Natural killer cell (primary cell): ENCODE measurements around the gene MTURN. TPM values are rescaled to one million over a fixed set of nuclear protein-coding genes. Genes with fewer than 3 reads are reported as not detected.

Experiments
- ATAC-seq, 3 donors: fragments of 150-1000 bp in 2 of 3; fragments of 200-7000 bp in 1 of 3; cut with Tn5 transposase; 1 replicate in 1 of 3; 2 replicates in 2 of 3; pipeline ENCODE4 v1.10.0; 2021; ENCODE audit warnings: mild to moderate bottlenecking in 2 of 3, moderate library complexity in 2 of 3
- DNase-seq, 2 donors: peaks; one replicate each; pipeline versions ENCODE4 v3.0.0 to v3.0.0-alpha.2; 2013 to 2021; ENCODE audit warnings: mixed read lengths in 1 of 2
- H3K27ac ChIP-seq: one replicate; pipeline ENCODE4 v1.5.1; 2013; ENCODE audit warnings: mild to moderate bottlenecking, low read length
- H3K27me3 ChIP-seq: one replicate; pipeline ENCODE4 v1.6.1; 2013; ENCODE audit warnings: low read length; ENCODE audit not compliant: control insufficient read depth, insufficient read depth
- H3K36me3 ChIP-seq: one replicate; pipeline ENCODE4 v1.6.1; 2013; ENCODE audit warnings: low read length; ENCODE audit not compliant: control insufficient read depth, insufficient read depth
- H3K4me1 ChIP-seq: one replicate; pipeline ENCODE4 v1.6.1; 2013; ENCODE audit warnings: low read length; ENCODE audit not compliant: control insufficient read depth, insufficient read depth
- H3K4me3 ChIP-seq: one replicate; pipeline ENCODE4 v1.5.1; 2013; ENCODE audit warnings: low read length
- H3K9me3 ChIP-seq: one replicate; pipeline ENCODE4 v1.6.1; 2013; ENCODE audit warnings: low read length; ENCODE audit not compliant: control insufficient read depth, insufficient read depth
- H3K27ac Mint-ChIP-seq, 2 donors: one replicate each; pipeline ENCODE4 v1.8.0; 2022; ENCODE audit warnings: mild to moderate bottlenecking in 2 of 2, mixed read lengths in 2 of 2, moderate library complexity in 1 of 2
- H3K27me3 Mint-ChIP-seq, 2 donors: one replicate each; pipeline ENCODE4 v1.8.0; 2022; ENCODE audit warnings: low read depth in 2 of 2, mixed read lengths in 2 of 2
- H3K36me3 Mint-ChIP-seq: one replicate; pipeline ENCODE4 v1.8.0; 2022; ENCODE audit warnings: mixed read lengths
- H3K4me1 Mint-ChIP-seq, 2 donors: one replicate each; pipeline ENCODE4 v1.8.0; 2022; ENCODE audit warnings: mixed read lengths in 2 of 2
- H3K4me3 Mint-ChIP-seq: one replicate; pipeline ENCODE4 v1.8.0; 2022; ENCODE audit warnings: mild to moderate bottlenecking, moderate library complexity, mixed read lengths
- H3K9me3 Mint-ChIP-seq, 2 donors: one replicate each; pipeline ENCODE4 v1.8.0; 2022; ENCODE audit warnings: mixed read lengths in 2 of 2
- CTCF ChIP-seq: fragments of 200-600 bp; IDR thresholded peaks from one replicate; pipeline ENCODE4 v1.8.0; 2022; ENCODE audit warnings: antibody characterized with exemption
- WGBS: methylation state at CpG from one replicate; pipeline ENCODE4 v1.1.7; 2013; ENCODE audit warnings: missing lambda C conversion rate; ENCODE audit not compliant: insufficient coverage; 5-methylcytosine and 5-hydroxymethylcytosine counted together
- intact Hi-C: fragments of 100-400 bp; cut with micrococcal nuclease; formaldehyde crosslinking; loops from one replicate; pipeline ENCODE4 v1.14.2; 2022
- total RNA-seq, 4 donors: library from RNA; stranded (reverse); fragments of 120-200 nt in 1 of 4; gene quantifications; one replicate each; pipeline versions ENCODE4 v1.2.3 to v1.2.4, GENCODE V29; 2013 to 2022

MTURN gene
- total RNA-seq, 3 donors from 2014 or later (not counting 1 experiment from before 2014, with no cell fraction given): 31.6 to 37.3 (median 32.8) TPM

- Mint-ChIP-seq H3K27ac (no peak overlapping the region), H3K4me1 (peaks cover 25 to 35% of the 10 kb centered on the region in 2 donors), H3K36me3 (no peaks in the 10 kb centered on the region), H3K9me3 (no peaks in the 10 kb centered on the region), H3K4me3 (no peak overlapping the region), H3K27me3 (peaks cover 0 to 2% of the 10 kb centered on the region in 2 donors)
- no peak for TF ChIP-seq CTCF
- H3K4me1 ChIP-seq: peaks cover 21% of the 10 kb centered on the region
- no peaks in the 10 kb centered on the region for H3K36me3 ChIP-seq
- no peaks in the 10 kb centered on the region for H3K9me3 ChIP-seq
- H3K27me3 ChIP-seq: no peaks in the 10 kb centered on the region
- H3K4me3 ChIP-seq: no peak overlapping the region
- intact Hi-C loops: no loop called here
- ATAC-seq (no peak), DNase-seq (no peak)
- 76% methylated on average over 13 of the region's 13 CpGs for WGBS
- H3K27ac ChIP-seq: no peak overlapping the region
These were observed 38.5 kb downstream of the MTURN start for GRCh38 chr7:30173058-30173897.

GRCh38 chr7:30175180-30175579, 40.4 kb downstream of the MTURN start:
- Mint-ChIP-seq H3K4me3 (no peak overlapping the region), H3K9me3 (no peaks in the 10 kb centered on the region), H3K36me3 (no peaks in the 10 kb centered on the region), H3K27ac (peak overlapping the region in 1 of 2 donors; percentile 70), H3K27me3 (peaks cover 0 to 2% of the 10 kb centered on the region in 2 donors), H3K4me1 (peaks cover 36 to 52% of the 10 kb centered on the region in 2 donors)
- intact Hi-C loops: no loop called here
- H3K9me3 ChIP-seq: no peaks in the 10 kb centered on the region
- H3K4me1 ChIP-seq: peaks cover 31% of the 10 kb centered on the region
- no peak for ATAC-seq
- 79% methylated on average over 3 of the region's 3 CpGs for WGBS
- TF ChIP-seq CTCF: no peak
- H3K27ac ChIP-seq: no peak overlapping the region
- H3K36me3 ChIP-seq: no peaks in the 10 kb centered on the region
- no peaks in the 10 kb centered on the region for H3K27me3 ChIP-seq
- DNase-seq: no peak
- H3K4me3 ChIP-seq: no peak overlapping the region

GRCh38 chr7:30175636-30176147, 40.9 kb downstream of the MTURN start:
- TF ChIP-seq CTCF: no peak
- no peak for ATAC-seq
- no peaks in the 10 kb centered on the region for H3K27me3 ChIP-seq
- Mint-ChIP-seq H3K9me3 (no peaks in the 10 kb centered on the region), H3K27ac (peak overlapping the region; percentile 52 to 70), H3K36me3 (no peaks in the 10 kb centered on the region), H3K27me3 (peaks cover 0 to 2% of the 10 kb centered on the region in 2 donors), H3K4me1 (peaks cover 36 to 52% of the 10 kb centered on the region in 2 donors), H3K4me3 (peak overlapping the region; percentile 58)
- peaks cover 31% of the 10 kb centered on the region for H3K4me1 ChIP-seq
- 96% methylated on average over 7 of the region's 7 CpGs for WGBS
- H3K4me3 ChIP-seq: no peak overlapping the region
- intact Hi-C loops: loop anchor here (2.0 kb wide), 1 partner anchor 13 kb away; no protein-coding TSS in a partner anchor
- H3K9me3 ChIP-seq: no peaks in the 10 kb centered on the region
- no peaks in the 10 kb centered on the region for H3K36me3 ChIP-seq
- no peak for DNase-seq
- H3K27ac ChIP-seq: peak overlapping the region; percentile 24
